Measurements from ENCODE around the gene SH3BP2. TPM values are rescaled to one million over a fixed set of nuclear protein-coding genes. Genes with fewer than 3 reads are reported as not detected.

The SH3BP2 gene
- total RNA-seq, 1 donor from 2014 or later = 70.8 TPM

DNA sequence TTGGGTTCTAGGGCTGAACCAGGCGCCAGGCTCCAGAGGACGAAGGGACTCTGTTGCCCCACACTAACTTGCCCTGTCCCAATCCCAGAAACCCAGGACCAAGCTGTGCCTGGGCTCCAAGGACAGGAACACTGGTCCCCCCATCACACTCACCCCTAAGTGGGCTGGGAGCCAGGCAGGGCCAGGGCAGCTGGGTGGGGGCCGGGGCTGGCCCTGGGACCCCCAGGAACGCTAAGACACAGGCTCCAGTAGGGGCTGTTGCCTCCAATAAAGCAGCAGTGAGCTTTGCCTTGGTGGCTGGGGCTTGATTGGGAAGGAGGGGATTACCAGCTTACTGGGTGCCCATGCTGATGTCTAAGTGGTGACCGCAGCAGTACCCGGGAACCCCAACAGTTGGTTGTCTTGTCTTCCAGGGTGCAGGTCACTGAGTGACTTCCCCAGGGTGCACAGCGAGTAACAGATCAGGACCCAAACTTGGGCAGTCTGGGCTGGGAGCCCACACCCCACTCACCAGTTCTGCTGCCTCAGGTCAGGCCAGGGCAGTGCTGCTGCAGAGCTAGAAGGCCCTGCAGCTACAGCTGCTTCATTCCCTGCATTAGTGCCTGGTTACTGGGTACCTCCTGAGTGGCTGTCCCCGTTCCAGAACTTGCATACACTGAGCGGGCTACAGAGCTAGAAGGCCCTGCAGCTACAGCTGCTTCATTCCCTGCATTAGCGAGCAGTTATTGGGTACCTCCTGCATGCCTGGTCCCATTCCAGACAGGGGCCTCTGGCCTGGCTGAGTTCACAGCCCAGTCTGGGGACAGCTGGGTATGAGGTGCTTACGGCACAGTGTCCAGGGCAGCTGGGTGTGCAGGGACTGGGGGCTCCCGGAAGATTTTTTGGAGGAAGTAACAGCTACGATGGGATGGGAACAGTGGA lies 41.4 kb downstream of the SH3BP2 start:
- no peak for DNase-seq (ENCODE audit: low spot score, unreplicated experiment)

DNA sequence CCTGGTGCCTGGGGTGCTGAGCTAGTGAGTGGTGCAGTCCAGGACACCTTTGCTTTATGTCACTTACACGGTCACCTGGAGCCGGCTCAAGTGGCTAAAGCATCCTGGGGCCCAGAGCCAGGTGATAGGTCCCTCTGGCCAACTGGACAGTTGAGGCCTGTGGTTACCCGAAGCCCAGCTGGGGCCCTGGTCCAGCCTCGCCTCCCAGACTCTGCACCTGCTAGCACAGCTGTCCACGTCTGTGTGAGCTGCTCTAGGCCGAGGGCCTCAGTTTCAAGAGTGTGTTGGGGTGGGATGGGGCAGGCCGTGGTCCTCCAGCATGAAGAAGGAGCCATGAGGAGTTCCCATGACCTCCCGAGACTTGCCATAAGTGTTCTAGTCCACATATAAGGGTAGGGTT lies 43.1 kb downstream of the SH3BP2 start:
- Mint-ChIP-seq H3K36me3 (ENCODE audit: insufficient read depth) (peaks cover 5% of the 10 kb centered on the region), H3K9me3 (ENCODE audit: low read depth) (peaks cover 5% of the 10 kb centered on the region), H3K4me1 (ENCODE audit: low read depth) (no peaks in the 10 kb centered on the region), H3K27ac (no peak overlapping the region), H3K4me3 (ENCODE audit: low read depth) (no peak overlapping the region), H3K27me3 (no peaks in the 10 kb centered on the region)
- TF ChIP-seq, protein P1, sequence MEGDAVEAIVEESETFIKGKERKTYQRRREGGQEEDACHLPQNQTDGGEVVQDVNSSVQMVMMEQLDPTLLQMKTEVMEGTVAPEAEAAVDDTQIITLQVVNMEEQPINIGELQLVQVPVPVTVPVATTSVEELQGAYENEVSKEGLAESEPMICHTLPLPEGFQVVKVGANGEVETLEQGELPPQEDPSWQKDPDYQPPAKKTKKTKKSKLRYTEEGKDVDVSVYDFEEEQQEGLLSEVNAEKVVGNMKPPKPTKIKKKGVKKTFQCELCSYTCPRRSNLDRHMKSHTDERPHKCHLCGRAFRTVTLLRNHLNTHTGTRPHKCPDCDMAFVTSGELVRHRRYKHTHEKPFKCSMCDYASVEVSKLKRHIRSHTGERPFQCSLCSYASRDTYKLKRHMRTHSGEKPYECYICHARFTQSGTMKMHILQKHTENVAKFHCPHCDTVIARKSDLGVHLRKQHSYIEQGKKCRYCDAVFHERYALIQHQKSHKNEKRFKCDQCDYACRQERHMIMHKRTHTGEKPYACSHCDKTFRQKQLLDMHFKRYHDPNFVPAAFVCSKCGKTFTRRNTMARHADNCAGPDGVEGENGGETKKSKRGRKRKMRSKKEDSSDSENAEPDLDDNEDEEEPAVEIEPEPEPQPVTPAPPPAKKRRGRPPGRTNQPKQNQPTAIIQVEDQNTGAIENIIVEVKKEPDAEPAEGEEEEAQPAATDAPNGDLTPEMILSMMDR (IDR thresholded peaks at IDR 0.05; ENCODE audit: unreplicated experiment) = no peak
- DNase-seq (ENCODE audit: low spot score, unreplicated experiment) = no peak

More for the DNA sequence above, 41.4 kb downstream of the SH3BP2 start:
- H3K27me3 Mint-ChIP-seq = no peaks in the 10 kb centered on the region
- no peaks in the 10 kb centered on the region for H3K4me1 Mint-ChIP-seq (ENCODE audit: low read depth)
- H3K9me3 Mint-ChIP-seq (ENCODE audit: low read depth) = no peaks in the 10 kb centered on the region
- TF ChIP-seq, protein P1 (IDR thresholded peaks at IDR 0.05; ENCODE audit: unreplicated experiment) = no peak
- H3K36me3 Mint-ChIP-seq (ENCODE audit: insufficient read depth) = no peaks in the 10 kb centered on the region
- no peak overlapping the region for H3K4me3 Mint-ChIP-seq (ENCODE audit: low read depth)
- H3K27ac Mint-ChIP-seq = no peak overlapping the region

DNA sequence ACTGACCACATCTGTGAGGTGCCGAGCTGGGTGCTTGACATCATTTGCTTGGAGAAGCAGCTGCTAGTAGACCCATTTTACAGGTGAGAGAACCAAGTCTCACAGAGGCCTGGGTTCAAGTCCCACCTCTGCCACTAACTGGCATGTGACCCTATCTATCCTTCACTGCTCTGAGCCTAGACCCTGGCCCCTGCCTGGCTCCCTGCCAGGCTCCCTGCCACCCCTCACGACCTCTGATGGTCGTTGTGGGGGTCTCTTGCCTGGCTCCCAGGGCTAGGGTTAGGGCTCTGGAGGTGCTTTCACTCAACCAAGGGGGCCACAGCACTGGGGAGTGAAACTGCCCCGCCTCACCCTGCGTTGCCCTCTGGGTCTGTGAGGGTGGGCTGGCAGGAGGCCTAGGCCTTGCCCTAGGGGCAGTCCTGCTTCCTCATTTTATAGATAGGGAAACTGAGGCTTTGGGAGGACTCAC lies 43.5 kb downstream of the SH3BP2 start:
- Mint-ChIP-seq H3K9me3 (ENCODE audit: low read depth) (peaks cover 7% of the 10 kb centered on the region), H3K4me3 (ENCODE audit: low read depth) (no peak overlapping the region), H3K36me3 (ENCODE audit: insufficient read depth) (peaks cover 5% of the 10 kb centered on the region), H3K4me1 (ENCODE audit: low read depth) (no peaks in the 10 kb centered on the region), H3K27ac (no peak overlapping the region), H3K27me3 (no peaks in the 10 kb centered on the region)
- TF ChIP-seq, protein P1 (IDR thresholded peaks at IDR 0.05; ENCODE audit: unreplicated experiment) = no peak
- no peak for DNase-seq (ENCODE audit: low spot score, unreplicated experiment)

DNA sequence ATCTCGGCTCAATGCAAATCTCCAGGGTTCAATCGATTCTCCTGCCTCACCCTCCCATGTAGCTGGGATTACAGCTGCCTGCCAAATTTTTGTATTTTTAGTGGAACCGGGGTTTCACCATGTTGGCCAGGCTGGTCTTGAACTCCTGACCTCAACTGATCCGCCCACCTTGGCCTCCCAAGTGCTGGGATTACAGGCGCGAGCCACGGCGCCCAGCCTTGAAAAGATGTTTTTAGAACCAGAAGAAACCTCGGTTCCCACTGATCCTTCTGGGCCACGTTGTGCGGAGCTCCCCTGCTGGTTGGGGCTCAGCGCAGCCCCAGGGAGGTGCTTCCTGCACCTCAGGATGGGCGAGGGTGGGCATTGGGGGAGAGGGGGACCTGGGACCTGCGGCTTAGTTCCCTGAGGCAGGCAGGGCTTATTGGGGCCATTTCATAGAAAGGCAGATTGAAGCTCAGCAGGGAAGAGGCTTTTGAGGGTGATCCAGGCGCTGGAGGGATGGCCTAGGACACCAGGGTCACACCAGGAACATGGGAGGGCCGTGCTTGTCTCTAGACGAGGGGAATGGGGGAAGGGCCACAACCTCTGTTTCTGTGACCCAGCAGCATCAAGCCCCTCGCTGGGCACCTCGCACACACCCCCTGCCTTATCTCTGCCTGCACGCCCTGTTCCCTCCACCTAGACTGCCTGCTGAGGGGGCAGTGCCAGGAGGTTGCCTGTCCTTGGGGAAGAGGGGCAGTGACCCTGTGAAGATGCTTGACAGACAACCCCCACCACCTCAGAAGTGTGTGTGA lies 44.4 kb downstream of the SH3BP2 start:
- H3K36me3 Mint-ChIP-seq (ENCODE audit: insufficient read depth) = peaks cover 5% of the 10 kb centered on the region
- no peak overlapping the region for H3K4me3 Mint-ChIP-seq (ENCODE audit: low read depth)
- peaks cover 7% of the 10 kb centered on the region for H3K9me3 Mint-ChIP-seq (ENCODE audit: low read depth)
- TF ChIP-seq, protein P1 (IDR thresholded peaks at IDR 0.05; ENCODE audit: unreplicated experiment) = no peak
- H3K27me3 Mint-ChIP-seq = no peaks in the 10 kb centered on the region
- no peak overlapping the region for H3K27ac Mint-ChIP-seq
- DNase-seq (ENCODE audit: low spot score, unreplicated experiment) = no peak
- no peaks in the 10 kb centered on the region for H3K4me1 Mint-ChIP-seq (ENCODE audit: low read depth)

DNA sequence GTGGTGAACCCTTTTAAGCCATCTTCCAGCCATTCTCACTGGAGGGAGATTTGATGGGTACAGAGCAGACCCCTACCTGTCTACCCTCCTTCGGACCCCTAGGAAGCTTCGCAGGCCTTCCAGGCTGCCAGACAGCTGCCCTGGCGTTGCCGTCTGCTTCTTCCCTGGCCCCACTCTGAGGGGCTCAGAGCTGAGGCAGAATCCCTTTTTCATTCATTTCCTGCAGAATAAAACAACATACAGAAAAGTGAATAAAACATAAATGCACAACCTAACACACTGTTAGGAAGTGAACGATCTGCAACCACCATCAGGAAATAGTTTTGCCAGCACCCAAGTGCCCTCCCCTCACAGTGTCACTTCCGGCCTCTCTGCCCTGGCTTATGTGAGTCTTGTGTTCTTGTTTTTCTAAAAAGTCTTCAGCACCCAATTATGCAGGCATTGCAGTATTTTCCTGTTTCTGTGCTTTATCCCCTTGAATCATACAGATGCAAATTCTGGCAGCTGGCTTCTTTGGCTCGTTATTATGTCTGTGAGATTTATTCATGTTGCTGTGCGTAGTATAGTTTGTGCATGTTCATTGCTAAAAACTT lies 45.1 kb downstream of the SH3BP2 start:
- Mint-ChIP-seq H3K4me3 (ENCODE audit: low read depth) (no peak overlapping the region), H3K27ac (no peak overlapping the region), H3K27me3 (no peaks in the 10 kb centered on the region), H3K9me3 (ENCODE audit: low read depth) (peaks cover 7% of the 10 kb centered on the region), H3K36me3 (ENCODE audit: insufficient read depth) (peaks cover 5% of the 10 kb centered on the region), H3K4me1 (ENCODE audit: low read depth) (peaks cover 5% of the 10 kb centered on the region)
- TF ChIP-seq, protein P1 (IDR thresholded peaks at IDR 0.05; ENCODE audit: unreplicated experiment) = no peak
- DNase-seq (ENCODE audit: low spot score, unreplicated experiment) = no peak

Data from progenitor cell of endocrine pancreas (in vitro differentiated cells).